ENCODE measurements around the gene CAMTA1. TPM values are rescaled to one million over a fixed set of nuclear protein-coding genes. Genes with fewer than 3 reads are reported as not detected.

Gene CAMTA1
- total RNA-seq, 1 donor from 2014 or later = 47.9 TPM

DNA sequence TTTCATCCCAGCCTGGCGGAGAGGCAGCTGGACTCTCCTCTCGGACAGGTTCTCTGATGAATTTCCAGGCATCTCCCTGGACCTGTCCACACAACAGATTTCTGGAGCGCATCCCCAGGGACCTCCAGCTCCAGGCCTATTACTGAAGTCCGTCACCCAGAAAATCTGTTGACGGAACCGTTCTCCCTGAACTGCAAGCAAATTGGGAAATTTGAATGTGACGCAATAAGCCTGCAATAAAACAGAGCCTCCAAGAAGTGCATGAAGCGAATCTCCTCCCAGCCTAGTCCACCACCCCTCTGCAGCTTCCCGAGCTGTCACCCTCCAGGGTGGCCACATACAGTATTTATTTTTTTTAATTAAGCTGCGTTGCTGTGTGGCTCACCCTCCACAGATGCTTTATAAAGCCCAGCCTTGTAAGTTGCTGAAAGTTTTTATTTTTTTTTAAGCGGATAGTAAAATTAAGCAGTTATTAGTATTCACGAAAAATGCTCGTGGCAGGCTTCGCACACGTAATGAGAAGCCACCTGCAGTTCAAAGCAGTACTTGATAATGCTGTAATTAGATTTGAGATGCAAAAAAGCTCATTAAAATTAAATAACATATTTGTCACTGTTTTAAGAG, 173.3 kb downstream of the CAMTA1 start:
- H3K9me3 ChIP-seq = no peaks in the 10 kb centered on the region
- ATAC-seq (no peak), DNase-seq (no peak)
- H3K27ac ChIP-seq = no peak overlapping the region
- H3K27me3 ChIP-seq (ENCODE audit: low read depth) = peaks cover 10% of the 10 kb centered on the region
- peaks cover 4% of the 10 kb centered on the region for H3K4me1 ChIP-seq
- H3K36me3 ChIP-seq = no peaks in the 10 kb centered on the region
- H3K4me3 ChIP-seq = no peak overlapping the region
- intact Hi-C loops (cut with DNase I) = no loop called here
- TF ChIP-seq, protein P1, sequence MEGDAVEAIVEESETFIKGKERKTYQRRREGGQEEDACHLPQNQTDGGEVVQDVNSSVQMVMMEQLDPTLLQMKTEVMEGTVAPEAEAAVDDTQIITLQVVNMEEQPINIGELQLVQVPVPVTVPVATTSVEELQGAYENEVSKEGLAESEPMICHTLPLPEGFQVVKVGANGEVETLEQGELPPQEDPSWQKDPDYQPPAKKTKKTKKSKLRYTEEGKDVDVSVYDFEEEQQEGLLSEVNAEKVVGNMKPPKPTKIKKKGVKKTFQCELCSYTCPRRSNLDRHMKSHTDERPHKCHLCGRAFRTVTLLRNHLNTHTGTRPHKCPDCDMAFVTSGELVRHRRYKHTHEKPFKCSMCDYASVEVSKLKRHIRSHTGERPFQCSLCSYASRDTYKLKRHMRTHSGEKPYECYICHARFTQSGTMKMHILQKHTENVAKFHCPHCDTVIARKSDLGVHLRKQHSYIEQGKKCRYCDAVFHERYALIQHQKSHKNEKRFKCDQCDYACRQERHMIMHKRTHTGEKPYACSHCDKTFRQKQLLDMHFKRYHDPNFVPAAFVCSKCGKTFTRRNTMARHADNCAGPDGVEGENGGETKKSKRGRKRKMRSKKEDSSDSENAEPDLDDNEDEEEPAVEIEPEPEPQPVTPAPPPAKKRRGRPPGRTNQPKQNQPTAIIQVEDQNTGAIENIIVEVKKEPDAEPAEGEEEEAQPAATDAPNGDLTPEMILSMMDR (IDR thresholded peaks at IDR 0.05) = no peak

DNA sequence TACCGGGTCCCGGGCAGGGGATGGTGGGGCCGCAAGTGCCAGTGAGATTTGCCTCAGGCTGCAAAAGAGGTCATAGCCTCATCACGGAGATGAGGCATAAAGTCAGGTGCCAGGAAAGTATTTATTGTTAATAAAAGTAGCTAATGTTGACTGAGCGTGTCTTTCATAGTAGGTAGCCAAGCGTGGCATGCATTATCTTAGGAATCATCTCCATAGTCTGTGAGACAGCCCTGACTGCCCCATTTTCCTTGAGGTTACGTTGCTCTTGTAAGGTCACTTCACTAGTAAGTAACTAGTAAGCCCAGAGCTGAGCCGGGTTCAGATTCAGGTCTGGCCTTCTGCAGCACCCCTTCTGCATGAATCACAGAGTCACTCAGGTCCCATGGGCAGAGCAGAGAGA, 174.2 kb downstream of the CAMTA1 start:
- ATAC-seq (no peak), DNase-seq (no peak)
- Histone ChIP-seq H3K36me3 (no peaks in the 10 kb centered on the region), H3K27me3 (ENCODE audit: low read depth) (peaks cover 20% of the 10 kb centered on the region), H3K4me1 (peaks cover 4% of the 10 kb centered on the region), H3K9me3 (no peaks in the 10 kb centered on the region), H3K4me3 (no peak overlapping the region), H3K27ac (no peak overlapping the region)
- TF ChIP-seq, protein P1 (IDR thresholded peaks at IDR 0.05) = no peak
- intact Hi-C loops (cut with DNase I) = no loop called here

DNA sequence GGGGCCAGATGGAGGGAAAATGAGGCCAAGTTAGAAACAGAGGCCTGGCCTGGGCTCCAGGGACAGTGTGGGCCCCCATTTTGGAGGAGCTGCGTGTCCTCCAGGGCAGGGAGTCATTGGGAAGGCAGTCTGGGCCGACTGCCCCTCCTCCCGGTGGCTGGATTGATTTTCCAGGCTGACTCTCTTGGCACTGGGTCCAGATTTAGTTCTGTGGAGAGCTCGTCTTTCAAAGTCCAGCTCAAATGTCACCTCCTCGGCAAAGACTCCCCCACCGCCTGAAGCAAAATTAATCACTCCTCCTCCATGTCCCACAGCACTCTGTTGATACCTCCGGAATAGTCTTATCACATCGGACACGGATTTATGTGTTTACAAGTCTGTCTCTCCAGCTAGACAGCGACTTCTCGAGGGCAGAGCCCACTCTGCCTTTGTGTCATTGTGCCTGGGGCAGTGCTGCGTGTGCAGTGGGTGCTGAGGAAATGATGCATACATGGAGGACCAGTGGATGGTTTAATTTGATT, 175.1 kb downstream of the CAMTA1 start:
- TF ChIP-seq, protein P1 (IDR thresholded peaks at IDR 0.05) = no peak
- no peaks in the 10 kb centered on the region for H3K9me3 ChIP-seq
- H3K4me3 ChIP-seq = no peak overlapping the region
- intact Hi-C loops (cut with DNase I) = no loop called here
- DNase-seq (no peak), ATAC-seq (no peak)
- H3K36me3 ChIP-seq = no peaks in the 10 kb centered on the region
- no peak overlapping the region for H3K27ac ChIP-seq
- H3K4me1 ChIP-seq = peaks cover 4% of the 10 kb centered on the region
- H3K27me3 ChIP-seq (ENCODE audit: low read depth) = peaks cover 26% of the 10 kb centered on the region

DNA sequence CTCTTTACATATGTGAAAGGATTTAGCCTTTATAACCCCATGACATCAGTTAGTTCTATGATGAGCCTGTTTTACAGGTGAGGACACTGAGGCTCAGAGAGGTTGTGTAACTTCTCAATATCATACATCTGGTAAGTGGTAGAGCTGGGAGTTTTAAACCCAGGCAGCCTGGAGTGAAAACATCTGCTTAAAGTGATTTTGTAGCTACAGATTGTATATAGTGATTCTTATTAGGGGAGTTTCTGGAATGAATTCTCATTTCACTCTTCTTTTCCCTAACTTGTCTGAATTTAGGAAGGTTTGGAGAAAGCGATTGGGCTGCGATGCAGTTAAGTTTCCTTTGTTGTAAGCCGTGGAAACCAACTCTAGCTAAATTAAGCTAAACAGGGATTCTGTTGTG, 175.6 kb downstream of the CAMTA1 start:
- intact Hi-C loops (cut with DNase I) = no loop called here
- Histone ChIP-seq H3K4me1 (peaks cover 4% of the 10 kb centered on the region), H3K27me3 (ENCODE audit: low read depth) (peaks cover 28% of the 10 kb centered on the region), H3K9me3 (no peaks in the 10 kb centered on the region), H3K36me3 (no peaks in the 10 kb centered on the region), H3K27ac (no peak overlapping the region), H3K4me3 (no peak overlapping the region)
- TF ChIP-seq, protein P1 (IDR thresholded peaks at IDR 0.05) = no peak
- no peak for ATAC-seq
- no peak for DNase-seq

DNA sequence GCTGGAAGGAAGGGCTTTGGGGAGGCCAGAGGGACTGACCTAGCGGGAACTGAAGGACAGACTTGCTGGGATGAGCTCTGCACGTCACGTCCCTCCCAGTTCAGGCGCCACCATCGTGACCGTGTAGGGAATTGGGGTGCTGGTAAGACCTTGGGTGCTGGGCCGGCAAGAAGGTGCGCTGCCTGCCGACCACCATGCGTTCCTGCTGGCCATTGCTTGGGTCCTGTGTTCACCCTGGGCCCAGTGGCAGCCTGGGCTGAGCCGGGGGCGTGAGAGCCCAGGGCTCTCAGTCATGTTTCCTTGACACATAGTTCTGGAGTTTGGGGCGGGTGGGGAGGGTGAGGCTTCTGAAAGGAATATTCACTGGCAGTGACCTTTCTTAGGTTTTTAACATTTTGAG, 176.0 kb downstream of the CAMTA1 start:
- ATAC-seq (no peak), DNase-seq (no peak)
- Histone ChIP-seq H3K9me3 (no peaks in the 10 kb centered on the region), H3K4me1 (peaks cover 4% of the 10 kb centered on the region), H3K27me3 (ENCODE audit: low read depth) (peaks cover 32% of the 10 kb centered on the region), H3K4me3 (no peak overlapping the region), H3K27ac (no peak overlapping the region), H3K36me3 (no peaks in the 10 kb centered on the region)
- intact Hi-C loops (cut with DNase I) = no loop called here
- TF ChIP-seq, protein P1 (IDR thresholded peaks at IDR 0.05) = no peak

Measured in lower lobe of right lung (tissue), 2 donors.